Measurements from ENCODE around the gene STRN.

The STRN gene

GRCh38 chr2:36800381-36800780, 166.0 kb downstream of the STRN start:
- no peak for DNase-seq (ENCODE audit: low spot score)
- no peak for FAIRE-seq

GRCh38 chr2:36798724-36799123, 167.6 kb downstream of the STRN start:
- DNase-seq (ENCODE audit: low spot score): no peak
- no peak for FAIRE-seq

DNA sequence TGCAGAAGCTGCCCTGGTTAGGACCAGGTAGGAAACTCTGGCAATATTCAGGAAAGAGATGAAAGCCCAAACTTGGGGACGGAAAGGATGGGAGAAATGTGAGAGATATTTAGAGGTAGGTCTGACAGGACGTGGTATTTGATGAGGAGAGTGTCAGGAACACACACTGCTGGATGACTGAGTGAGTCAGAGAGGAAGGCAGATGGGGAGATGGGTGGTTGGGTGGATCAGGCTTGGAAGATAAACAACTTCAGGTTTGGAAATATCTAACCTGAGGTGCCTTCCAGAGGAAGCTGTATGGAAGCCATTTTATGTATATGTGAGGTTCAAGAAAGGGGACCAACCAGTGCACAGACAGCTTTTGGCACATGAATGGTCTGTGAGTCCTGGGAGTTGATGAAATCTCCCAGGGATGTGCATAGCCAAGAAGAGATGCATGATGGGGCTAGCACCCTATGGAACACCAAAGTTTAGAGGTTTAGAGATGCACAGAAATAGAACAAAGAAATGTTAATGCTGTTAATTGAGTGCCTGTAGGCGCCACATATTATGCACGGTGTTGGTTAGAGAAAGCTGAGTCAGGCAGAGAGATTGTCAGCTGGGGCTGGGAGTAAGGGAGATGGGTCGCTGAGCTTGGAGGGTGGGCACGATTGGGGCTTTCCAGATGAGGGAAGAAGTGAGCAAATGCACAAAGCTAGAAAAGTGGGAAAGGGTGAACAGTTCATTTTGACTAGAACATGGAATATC, 168.8 kb downstream of the STRN start:
- no peak for FAIRE-seq
- peak; percentile 28 for DNase-seq (ENCODE audit: low spot score)
